Measurements from ENCODE around the gene PLCB1. TPM values are rescaled to one million over a fixed set of nuclear protein-coding genes. Genes with fewer than 3 reads are reported as not detected.

The PLCB1 gene
- total RNA-seq, 1 experiment from 2014 or later: not detected

- TF ChIP-seq EZH2 (IDR thresholded peaks at IDR 0.05; ENCODE audit: low read depth) (no peak), CTCF (conservative IDR thresholded peaks at IDR 0.05) (no peak)
- no peak overlapping the region for H3K4me3 ChIP-seq
- intact Hi-C loops (cut with micrococcal nuclease; ENCODE audit: unreplicated experiment): loop anchor here (5.0 kb wide), 2 partner anchors 352 to 457 kb away; no protein-coding TSS in a partner anchor
- ChIA-PET POLR2A (ENCODE audit: unreplicated experiment) (no interaction called here), CTCF (no interaction called here)
- no peak for DNase-seq
- H3K27me3 ChIP-seq (ENCODE audit: insufficient read depth, low read depth): no peaks in the 10 kb centered on the region
- H3K4me1 ChIP-seq (replicated peaks; ENCODE audit: insufficient read depth): no peaks in the 10 kb centered on the region
- H3K79me2 ChIP-seq (ENCODE audit: low read depth): no peaks in the 10 kb centered on the region
- H3K9me3 ChIP-seq (ENCODE audit: insufficient read depth, low read depth): no peaks in the 10 kb centered on the region
- H4K20me1 ChIP-seq (ENCODE audit: insufficient read depth): no peaks in the 10 kb centered on the region
- no peaks in the 10 kb centered on the region for H3K9me2 ChIP-seq (ENCODE audit: insufficient read depth)
- H3K36me3 ChIP-seq (ENCODE audit: low read depth): no peaks in the 10 kb centered on the region
- no peak overlapping the region for H2AFZ ChIP-seq
- no peak overlapping the region for H3K27ac ChIP-seq
- H3F3A ChIP-seq (ENCODE audit: insufficient read depth, low read depth): no peaks in the 10 kb centered on the region
- no TSS peak for BruUV-seq (replicated peaks)
- no peak overlapping the region for H3K4me2 ChIP-seq
Observed at GRCh38 chr20:8394308-8394945, 262.4 kb downstream of the PLCB1 start.

GRCh38 chr20:8395956-8396355 lies 263.9 kb downstream of the PLCB1 start:
- Histone ChIP-seq H3K79me2 (ENCODE audit: low read depth) (no peaks in the 10 kb centered on the region), H3K36me3 (ENCODE audit: low read depth) (no peaks in the 10 kb centered on the region), H3K9me2 (ENCODE audit: insufficient read depth) (no peaks in the 10 kb centered on the region), H3K4me1 (replicated peaks; ENCODE audit: insufficient read depth) (no peaks in the 10 kb centered on the region), H4K20me1 (ENCODE audit: insufficient read depth) (no peaks in the 10 kb centered on the region), H3K27me3 (ENCODE audit: insufficient read depth, low read depth) (no peaks in the 10 kb centered on the region), H3K4me3 (no peak overlapping the region), H3F3A (ENCODE audit: insufficient read depth, low read depth) (no peaks in the 10 kb centered on the region), H3K4me2 (no peak overlapping the region), H3K9me3 (ENCODE audit: insufficient read depth, low read depth) (no peaks in the 10 kb centered on the region), H3K27ac (no peak overlapping the region), H2AFZ (no peak overlapping the region)
- no peak for DNase-seq
- ChIA-PET POLR2A (ENCODE audit: unreplicated experiment) (no interaction called here), CTCF (no interaction called here)
- intact Hi-C loops (cut with micrococcal nuclease; ENCODE audit: unreplicated experiment): no loop called here
- no TSS peak for BruUV-seq (replicated peaks)
- no peak for TF ChIP-seq CTCF (conservative IDR thresholded peaks at IDR 0.05)
- no peak for TF ChIP-seq EZH2 (IDR thresholded peaks at IDR 0.05; ENCODE audit: low read depth)

GRCh38 chr20:8398263-8399051 lies 266.4 kb downstream of the PLCB1 start:
- Histone ChIP-seq H3K4me2 (no peak overlapping the region), H3K4me3 (no peak overlapping the region), H3K4me1 (replicated peaks; ENCODE audit: insufficient read depth) (no peaks in the 10 kb centered on the region), H4K20me1 (ENCODE audit: insufficient read depth) (no peaks in the 10 kb centered on the region), H3K9me2 (ENCODE audit: insufficient read depth) (no peaks in the 10 kb centered on the region), H3K9me3 (ENCODE audit: insufficient read depth, low read depth) (no peaks in the 10 kb centered on the region), H2AFZ (no peak overlapping the region), H3K27ac (no peak overlapping the region), H3K27me3 (ENCODE audit: insufficient read depth, low read depth) (no peaks in the 10 kb centered on the region), H3K79me2 (ENCODE audit: low read depth) (no peaks in the 10 kb centered on the region), H3K36me3 (ENCODE audit: low read depth) (no peaks in the 10 kb centered on the region), H3F3A (ENCODE audit: insufficient read depth, low read depth) (no peaks in the 10 kb centered on the region)
- intact Hi-C loops (cut with micrococcal nuclease; ENCODE audit: unreplicated experiment): no loop called here
- CTCF ChIA-PET: no interaction called here
- DNase-seq: no peak
- no peak for TF ChIP-seq CTCF (conservative IDR thresholded peaks at IDR 0.05)
- TF ChIP-seq EZH2 (IDR thresholded peaks at IDR 0.05; ENCODE audit: low read depth): no peak
- no TSS peak for BruUV-seq (replicated peaks)
- POLR2A ChIA-PET (ENCODE audit: unreplicated experiment): no interaction called here

Measured in PC-9 (cell line).